ENCODE measurements around the gene C16orf82. TPM values are rescaled to one million over a fixed set of nuclear protein-coding genes. Genes with fewer than 3 reads are reported as not detected.

The C16orf82 gene
- total RNA-seq, 1 experiment from 2014 or later = not detected

GRCh38 chr16:27029525-27029924, 37.2 kb upstream of the C16orf82 start:
- Histone ChIP-seq H4K91ac (ENCODE audit: insufficient read length, low read depth, low read length) (no peak overlapping the region), H3K27ac (ENCODE audit: insufficient read length, low read depth, low read length) (no peak overlapping the region), H3K14ac (ENCODE audit: insufficient read depth, low read length) (no peak overlapping the region), H3K56ac (ENCODE audit: insufficient read length, low read depth, low read length) (no peak overlapping the region), H3K79me2 (ENCODE audit: insufficient read depth, low read length) (no peaks in the 10 kb centered on the region), H3K9ac (ENCODE audit: extremely low read depth, insufficient read length, low read length) (no peak overlapping the region), H2BK15ac (ENCODE audit: low read depth, low read length) (no peak overlapping the region), H2AFZ (ENCODE audit: low read length) (no peak overlapping the region), H3K79me1 (ENCODE audit: insufficient read depth, low read depth, low read length, poor library complexity, severe bottlenecking) (no peaks in the 10 kb centered on the region), H3K23me2 (ENCODE audit: insufficient read length, low read depth, low read length, poor library complexity, severe bottlenecking) (peaks cover 4% of the 10 kb centered on the region), H3K4me1 (ENCODE audit: insufficient read depth, low read length) (no peaks in the 10 kb centered on the region), H3K9me3 (ENCODE audit: control insufficient read depth, low read depth, low read length) (no peaks in the 10 kb centered on the region), H3K18ac (ENCODE audit: insufficient read length, low read depth, low read length) (no peak overlapping the region), H3T11ph (ENCODE audit: low read length) (no peak overlapping the region), H4K20me1 (ENCODE audit: control insufficient read depth, insufficient read depth, insufficient read length) (no peaks in the 10 kb centered on the region), H4K5ac (ENCODE audit: insufficient read length, low read depth, low read length) (no peak overlapping the region), H2BK120ac (ENCODE audit: low read depth, low read length, poor library complexity, severe bottlenecking) (no peak overlapping the region), H3K4me2 (ENCODE audit: insufficient read depth, insufficient read length, low read length) (no peak overlapping the region), H3K4ac (ENCODE audit: low read depth, low read length) (no peak overlapping the region), H2BK5ac (ENCODE audit: insufficient read length, low read length) (no peak overlapping the region), H2BK12ac (ENCODE audit: insufficient read length, low read depth, low read length) (no peak overlapping the region), H2BK20ac (ENCODE audit: low read depth, low read length, poor library complexity, severe bottlenecking) (no peak overlapping the region), H3K23ac (ENCODE audit: insufficient read length, low read depth, low read length) (no peak overlapping the region), H2AK5ac (ENCODE audit: insufficient read length, low read length) (no peak overlapping the region), H3K27me3 (ENCODE audit: insufficient read depth, low read length) (no peaks in the 10 kb centered on the region), H4K8ac (replicated peaks; ENCODE audit: insufficient read length, low read depth, low read length) (no peak overlapping the region)
- Mint-ChIP-seq H3K27ac (no peak overlapping the region; a peak in 1 of 7 replicates), H3K9me3 (peaks cover 2% of the 10 kb centered on the region in 2 experiments; a peak in 1 of 5 replicates), H3K4me3 (no peak overlapping the region), H3K4me1 (peaks cover 0 to 2% of the 10 kb centered on the region in 2 experiments; a peak in 2 of 4 replicates), H3K36me3 (ENCODE audit: insufficient read depth in 1 of 3, low read depth in 3 of 3) (no peaks in the 10 kb centered on the region), H3K27me3 (ENCODE audit: low read depth) (peaks cover 1% of the 10 kb centered on the region; the same call in 1 of the 2 replicates)
- no CpG with 5 or more reads among the region's 6 CpGs for WGBS (ENCODE audit: extremely low coverage, insufficient read length, low lambda C conversion rate)
- DNase-seq = no peak
- TF ChIP-seq CTCF (conservative IDR thresholded peaks at IDR 0.05) = no peak
